ENCODE data around the gene FYB2. TPM values are rescaled to one million over a fixed set of nuclear protein-coding genes. Genes with fewer than 3 reads are reported as not detected.

Gene FYB2
- total RNA-seq, 4 donors from 2014 or later: under 0.01 TPM; not detected in 3

DNA sequence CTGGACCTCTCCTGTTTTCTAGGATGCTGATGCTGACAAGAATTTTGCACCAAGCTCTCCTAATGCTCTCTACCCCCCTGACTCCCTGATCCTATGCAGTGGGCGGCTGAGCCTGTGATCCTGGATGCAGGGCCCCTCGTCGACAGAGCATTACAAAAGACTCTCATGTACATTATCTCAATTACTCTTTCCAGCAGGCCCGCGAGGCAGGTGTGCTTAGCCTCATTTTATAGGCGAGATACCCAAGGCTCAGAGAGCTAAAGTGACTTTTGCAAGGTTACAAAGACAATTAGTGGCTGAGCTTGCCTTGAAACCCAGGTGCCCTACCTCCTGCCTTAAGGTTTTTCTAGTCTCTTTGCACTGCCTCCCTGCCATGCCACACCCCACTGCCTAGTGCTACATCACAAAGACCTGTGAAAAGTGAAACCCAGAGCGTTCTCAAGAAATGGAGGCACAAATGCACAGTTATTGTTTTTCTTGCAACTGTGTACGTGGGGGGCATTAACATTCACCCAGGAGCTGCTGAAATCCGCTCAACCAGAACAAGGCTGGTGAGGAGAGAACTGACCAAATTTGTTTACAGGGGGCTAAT, 25.4 kb upstream of the FYB2 start:
- Histone ChIP-seq H3K4me1 (no peaks in the 10 kb centered on the region), H3K9me3 (no peaks in the 10 kb centered on the region), H3K36me3 (no peaks in the 10 kb centered on the region), H3K27ac (no peak overlapping the region), H3K4me3 (no peak overlapping the region), H3K27me3 (peaks cover 0 to 11% (median 0%) of the 10 kb centered on the region in 4 donors)
- WGBS, 2 donors: 62 to 76% methylated on average over 9 of the region's 9 CpGs
- DNase-seq: no peak
- intact Hi-C loops (cut with DNase I): no loop called here
- TF ChIP-seq, protein P1, sequence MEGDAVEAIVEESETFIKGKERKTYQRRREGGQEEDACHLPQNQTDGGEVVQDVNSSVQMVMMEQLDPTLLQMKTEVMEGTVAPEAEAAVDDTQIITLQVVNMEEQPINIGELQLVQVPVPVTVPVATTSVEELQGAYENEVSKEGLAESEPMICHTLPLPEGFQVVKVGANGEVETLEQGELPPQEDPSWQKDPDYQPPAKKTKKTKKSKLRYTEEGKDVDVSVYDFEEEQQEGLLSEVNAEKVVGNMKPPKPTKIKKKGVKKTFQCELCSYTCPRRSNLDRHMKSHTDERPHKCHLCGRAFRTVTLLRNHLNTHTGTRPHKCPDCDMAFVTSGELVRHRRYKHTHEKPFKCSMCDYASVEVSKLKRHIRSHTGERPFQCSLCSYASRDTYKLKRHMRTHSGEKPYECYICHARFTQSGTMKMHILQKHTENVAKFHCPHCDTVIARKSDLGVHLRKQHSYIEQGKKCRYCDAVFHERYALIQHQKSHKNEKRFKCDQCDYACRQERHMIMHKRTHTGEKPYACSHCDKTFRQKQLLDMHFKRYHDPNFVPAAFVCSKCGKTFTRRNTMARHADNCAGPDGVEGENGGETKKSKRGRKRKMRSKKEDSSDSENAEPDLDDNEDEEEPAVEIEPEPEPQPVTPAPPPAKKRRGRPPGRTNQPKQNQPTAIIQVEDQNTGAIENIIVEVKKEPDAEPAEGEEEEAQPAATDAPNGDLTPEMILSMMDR (IDR thresholded peaks at IDR 0.05): no peak
- TF ChIP-seq POLR2A (IDR thresholded peaks at IDR 0.05): no peak

DNA sequence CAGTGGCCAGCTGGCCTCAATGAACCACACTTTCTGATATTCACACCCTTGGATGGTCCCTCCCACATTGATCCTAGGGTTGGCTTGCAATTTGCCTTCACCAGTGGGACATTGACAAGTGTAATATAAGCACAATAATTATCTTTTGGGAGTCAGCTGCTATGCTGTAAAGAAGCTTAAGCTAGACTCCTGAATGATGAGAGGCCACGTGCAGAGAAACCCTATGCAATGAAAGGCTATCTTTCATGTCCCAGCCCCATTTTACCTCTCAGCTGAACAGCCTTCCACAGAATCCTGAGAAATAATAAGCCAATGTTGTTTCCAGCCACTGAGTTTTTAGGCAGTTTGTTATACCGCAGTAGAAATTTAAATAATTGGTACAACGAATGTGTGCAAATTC, 24.3 kb upstream of the FYB2 start:
- intact Hi-C loops (cut with DNase I): no loop called here
- no peaks in the 10 kb centered on the region for H3K36me3 ChIP-seq
- no peak overlapping the region for H3K4me3 ChIP-seq
- H3K4me1 ChIP-seq: no peaks in the 10 kb centered on the region
- H3K27me3 ChIP-seq: peaks cover 0 to 15% (median 0%) of the 10 kb centered on the region in 4 donors
- WGBS, 2 donors: 86 to 88% methylated on average over 3 of the region's 3 CpGs
- no peak for DNase-seq
- TF ChIP-seq, protein P1 (IDR thresholded peaks at IDR 0.05): no peak
- no peak for TF ChIP-seq POLR2A (IDR thresholded peaks at IDR 0.05)
- no peaks in the 10 kb centered on the region for H3K9me3 ChIP-seq
- no peak overlapping the region for H3K27ac ChIP-seq

DNA sequence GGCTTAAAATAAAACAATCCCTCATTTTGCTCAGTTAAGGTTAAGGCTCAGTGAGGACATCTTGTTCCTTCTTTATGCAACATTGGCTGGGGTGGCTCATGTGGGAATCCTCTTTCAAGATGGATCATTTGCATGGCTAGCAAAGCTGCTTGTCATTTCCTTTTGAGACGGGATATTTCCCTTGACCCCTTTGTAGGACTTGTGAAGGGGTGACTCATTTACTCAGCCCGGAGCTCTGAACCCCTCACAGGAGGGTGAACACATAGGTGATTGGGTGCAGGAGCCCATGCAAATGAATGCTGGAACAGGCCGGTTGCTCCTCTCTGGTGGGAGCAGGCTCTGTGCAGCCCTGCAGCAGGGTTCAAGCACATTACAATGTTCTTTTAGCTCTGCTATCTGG, 19.6 kb upstream of the FYB2 start:
- Histone ChIP-seq H3K9me3 (no peaks in the 10 kb centered on the region), H3K27ac (no peak overlapping the region), H3K4me3 (no peak overlapping the region), H3K36me3 (no peaks in the 10 kb centered on the region), H3K27me3 (peaks cover 0 to 15% (median 0%) of the 10 kb centered on the region in 4 donors), H3K4me1 (no peaks in the 10 kb centered on the region)
- DNase-seq: no peak
- intact Hi-C loops (cut with DNase I): no loop called here
- TF ChIP-seq, protein P1 (IDR thresholded peaks at IDR 0.05): no peak
- no peak for TF ChIP-seq POLR2A (IDR thresholded peaks at IDR 0.05)
- 83% methylated on average over 2 of the region's 3 CpGs; no CpG with 5 or more reads in 1 of the 2 donors for WGBS, 2 donors

DNA sequence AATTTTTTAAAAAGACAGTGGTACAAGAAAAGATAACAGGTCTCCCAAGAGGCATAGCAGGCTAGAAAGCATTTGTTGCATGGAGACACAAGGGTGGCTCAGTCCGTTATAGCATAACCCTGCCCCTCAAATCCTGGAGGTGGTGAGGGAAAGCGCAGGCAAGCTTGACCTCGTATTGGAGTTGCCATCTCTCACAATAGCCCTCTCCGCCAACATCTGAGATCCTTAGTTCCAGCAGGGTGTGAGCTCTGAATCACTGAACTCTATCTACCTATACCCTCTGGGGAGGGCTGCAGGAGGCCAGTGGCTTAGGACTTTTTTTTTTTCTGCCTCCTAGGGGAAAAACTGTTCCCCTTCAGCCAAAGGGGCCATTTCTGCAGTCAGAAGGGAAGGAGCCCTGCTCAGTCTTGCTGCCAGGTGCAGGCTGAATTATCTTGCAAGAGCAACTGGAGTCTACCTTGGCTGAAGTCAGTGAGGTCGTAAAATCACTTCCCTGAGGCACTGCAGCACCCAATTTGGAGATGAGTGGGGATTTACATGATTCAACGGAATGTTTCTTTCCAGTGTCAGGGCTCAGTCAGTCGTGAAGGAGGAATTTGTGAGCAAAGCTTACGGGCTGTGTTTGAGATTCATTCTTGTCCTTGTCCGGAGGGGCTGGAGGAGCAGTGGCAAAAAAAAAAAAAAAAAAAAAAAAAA, 18.2 kb upstream of the FYB2 start:
- no peak overlapping the region for H3K27ac ChIP-seq
- 43 to 64% methylated on average over 8 to 9 of the region's 9 CpGs for WGBS, 2 donors
- no peak overlapping the region for H3K4me3 ChIP-seq
- intact Hi-C loops (cut with DNase I): no loop called here
- no peaks in the 10 kb centered on the region for H3K9me3 ChIP-seq
- peaks cover 0 to 1% (median 0%) of the 10 kb centered on the region in 3 donors for H3K4me1 ChIP-seq
- H3K27me3 ChIP-seq: peaks cover 0 to 15% (median 0%) of the 10 kb centered on the region in 4 donors
- no peak for DNase-seq
- no peaks in the 10 kb centered on the region for H3K36me3 ChIP-seq
- TF ChIP-seq, protein P1 (IDR thresholded peaks at IDR 0.05): no peak
- no peak for TF ChIP-seq POLR2A (IDR thresholded peaks at IDR 0.05)

DNA sequence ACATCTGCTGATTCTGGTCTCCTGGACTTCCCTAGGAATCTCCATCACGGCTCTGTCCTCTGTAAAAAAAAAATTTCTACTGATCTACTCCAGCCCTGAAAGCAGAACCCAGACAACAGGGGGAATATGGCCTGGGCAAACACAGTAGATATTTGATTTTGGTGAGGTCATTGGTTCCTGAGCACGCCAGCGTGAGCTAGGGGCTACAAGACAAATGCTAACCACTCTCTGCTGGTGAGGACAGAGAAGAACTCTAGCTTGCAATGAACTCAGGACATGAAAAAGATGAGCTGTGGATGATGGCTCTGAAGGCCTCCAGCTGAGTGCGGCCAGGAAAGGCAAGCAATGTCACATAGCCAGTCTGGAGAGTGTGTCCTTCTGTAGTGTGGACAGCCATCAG, 17.2 kb upstream of the FYB2 start:
- intact Hi-C loops (cut with DNase I): no loop called here

More for the DNA sequence above, 17.2 kb upstream of the FYB2 start:
- no peak for TF ChIP-seq POLR2A (IDR thresholded peaks at IDR 0.05)
- TF ChIP-seq, protein P1 (IDR thresholded peaks at IDR 0.05): no peak
- Histone ChIP-seq H3K27ac (no peak overlapping the region), H3K4me3 (no peak overlapping the region), H3K9me3 (no peaks in the 10 kb centered on the region), H3K27me3 (peaks cover 0 to 18% (median 0%) of the 10 kb centered on the region in 4 donors), H3K36me3 (no peaks in the 10 kb centered on the region), H3K4me1 (peaks cover 0 to 9% (median 0%) of the 10 kb centered on the region in 3 donors)
- no peak for DNase-seq
- WGBS, 2 donors: 77 to 82% methylated on average over 3 to 4 of the region's 4 CpGs

All from esophagus squamous epithelium (tissue), 5 donors.